ENCODE results near the gene COQ10B.
A peak's percentile ranks its signal among the peaks of the same experiment; 100 is the strongest.

COQ10B gene

GRCh38 chr2:197502685-197503084 is 49.3 kb downstream of the COQ10B start:
- DNase-seq, result no peak

GRCh38 chr2:197504000-197504399 is 50.6 kb downstream of the COQ10B start:
- no peak for DNase-seq

GRCh38 chr2:197504512-197504911 is 51.2 kb downstream of the COQ10B start:
- DNase-seq, result no peak

GRCh38 chr2:197506658-197507057 is 53.3 kb downstream of the COQ10B start:
- no peak for DNase-seq

DNA sequence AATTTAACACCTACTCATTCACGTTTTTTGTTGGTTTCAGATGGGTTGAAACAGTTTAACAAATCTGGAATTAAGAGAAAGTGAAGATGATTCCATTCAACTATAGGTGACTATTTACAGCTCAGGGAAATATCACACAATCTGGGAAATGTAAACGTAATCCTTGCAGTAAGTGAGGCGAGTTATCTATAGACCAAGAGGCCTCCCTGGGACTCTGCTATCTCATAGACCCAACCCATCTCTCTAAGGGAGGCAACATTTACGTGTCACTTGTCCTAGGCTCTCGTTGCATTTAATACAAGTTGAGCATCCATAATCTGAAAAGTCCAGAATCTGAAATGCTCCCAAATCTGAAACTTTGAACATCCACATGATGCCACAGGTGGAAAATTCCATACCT is 60.6 kb downstream of the COQ10B start:
- no peak for DNase-seq

DNA sequence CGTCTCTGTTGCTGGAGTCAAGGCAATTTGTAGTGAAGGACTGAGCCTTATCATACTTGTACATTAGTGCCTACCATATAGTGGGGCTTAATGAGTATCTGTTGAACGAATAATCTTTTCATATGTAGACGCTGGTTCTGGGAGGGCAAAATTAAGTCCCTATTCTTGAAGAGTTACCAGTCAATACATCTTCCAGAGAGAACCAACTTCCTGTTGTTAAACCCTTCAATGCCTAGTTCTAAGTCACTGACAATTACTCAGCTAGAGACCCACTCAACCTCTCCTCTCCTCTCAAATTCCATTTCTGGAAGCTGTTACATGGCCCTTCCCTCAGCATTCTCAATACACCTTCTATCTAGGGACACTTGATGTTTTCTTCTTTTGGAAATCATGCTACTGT is 61.4 kb downstream of the COQ10B start:
- DNase-seq, result no peak

- DNase-seq, result no peak
Measured at GRCh38 chr2:197515315-197515738, 62.0 kb downstream of the COQ10B start.

GRCh38 chr2:197515739-197516392 is 62.5 kb downstream of the COQ10B start, which contains the start of gene MOB4:
Gene MOB4 (plus strand): TSS chr2:197516066. CDS start chr2:197516087, 21 bp downstream.
- peak; percentile 86 for DNase-seq

DNA sequence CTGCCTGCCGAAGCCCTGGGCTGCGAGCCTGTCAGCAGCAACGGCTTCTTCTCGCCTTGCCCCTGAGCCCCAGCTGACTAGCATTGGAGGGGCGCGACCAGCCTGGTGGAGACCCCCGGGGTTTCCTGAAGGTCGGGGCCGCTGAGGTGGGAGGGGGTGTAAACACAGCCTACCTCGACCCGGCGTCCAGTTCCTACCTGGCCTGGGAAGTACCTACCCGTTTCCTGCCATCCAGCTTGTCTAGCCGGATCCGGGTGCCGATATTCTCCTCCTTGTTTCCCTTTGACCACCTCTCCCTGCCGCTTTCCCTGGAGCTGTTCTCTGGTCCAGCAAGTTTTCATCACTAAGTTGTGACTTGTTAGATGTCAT is 63.0 kb downstream of the COQ10B start:
- no peak for DNase-seq

DNA sequence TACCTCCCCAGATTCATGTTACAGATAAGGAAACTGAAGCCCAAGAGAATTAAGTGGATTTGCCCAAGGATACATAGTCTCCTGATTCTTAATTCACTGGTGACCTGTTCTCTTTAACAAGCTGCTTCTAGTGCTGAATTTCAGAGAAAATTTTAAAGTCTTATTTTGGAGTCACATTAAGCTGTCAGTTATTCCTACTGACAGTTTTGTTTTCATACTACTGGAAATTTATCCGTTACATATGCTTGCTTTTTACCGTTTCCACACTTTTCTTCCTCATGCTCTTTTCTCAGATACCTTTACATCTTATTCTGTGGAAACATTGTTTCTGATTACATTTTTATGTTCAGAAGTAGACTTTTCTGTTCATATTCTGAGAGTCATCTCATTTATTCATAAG is 63.8 kb downstream of the COQ10B start:
- DNase-seq, result no peak

Data from activated T-cell treated with anti-CD3 and anti-CD28 coated beads for 4 hours (primary cell).